Stimulated activated CD8-positive, alpha-beta memory T cell treated with anti-CD3 and anti-CD28 coated beads, Interleukin-12 subunit alpha, Interleukin-12 subunit beta, amount 100 ng/mL, for 24 hours (primary cell): ENCODE results near the gene NAP1L5.

ENCODE experiments used
- DNase-seq: peaks from one replicate; pipeline ENCODE4 v3.0.0-alpha.2; 2020; ENCODE audit errors: extremely low read depth

NAP1L5 gene

GRCh38 chr4:88697588-88698329 is at the start of gene NAP1L5:
NAP1L5 (minus strand) TSS chr4:88697829; CDS start chr4:88697754, 75 bp downstream.
- DNase-seq: no peak

- DNase-seq: no peak
Observed at GRCh38 chr4:88747351-88747750, 49.7 kb upstream of the NAP1L5 start.

- DNase-seq: no peak
Observed at GRCh38 chr4:88746206-88746605, 48.6 kb upstream of the NAP1L5 start.

- no peak for DNase-seq
Observed at GRCh38 chr4:88745581-88746163, 48.0 kb upstream of the NAP1L5 start.

GRCh38 chr4:88745175-88745574 is 47.5 kb upstream of the NAP1L5 start:
- DNase-seq: no peak

GRCh38 chr4:88744609-88745008 is 47.0 kb upstream of the NAP1L5 start:
- no peak for DNase-seq

- DNase-seq: no peak
Observed at GRCh38 chr4:88743696-88744095, 46.1 kb upstream of the NAP1L5 start.

- DNase-seq: no peak
Observed at GRCh38 chr4:88742561-88742960, 44.9 kb upstream of the NAP1L5 start.

GRCh38 chr4:88738180-88738579 is 40.6 kb upstream of the NAP1L5 start:
- DNase-seq: no peak

- no peak for DNase-seq
Observed at GRCh38 chr4:88737307-88737941, 39.8 kb upstream of the NAP1L5 start.

GRCh38 chr4:88736264-88736663 is 38.6 kb upstream of the NAP1L5 start:
- DNase-seq: no peak

GRCh38 chr4:88735564-88735963 is 37.9 kb upstream of the NAP1L5 start:
- DNase-seq: no peak

- no peak for DNase-seq
Observed at GRCh38 chr4:88734403-88734949, 36.8 kb upstream of the NAP1L5 start.

GRCh38 chr4:88732714-88733368 is 35.2 kb upstream of the NAP1L5 start:
- DNase-seq: no peak

GRCh38 chr4:88731381-88731780 is 33.8 kb upstream of the NAP1L5 start:
- DNase-seq: no peak

GRCh38 chr4:88730811-88731210 is 33.2 kb upstream of the NAP1L5 start:
- no peak for DNase-seq

- no peak for DNase-seq
Observed at GRCh38 chr4:88729146-88729760, 31.6 kb upstream of the NAP1L5 start.

- DNase-seq: no peak
Observed at GRCh38 chr4:88728146-88728545, 30.5 kb upstream of the NAP1L5 start.

- no peak for DNase-seq
Observed at GRCh38 chr4:88725986-88726385, 28.4 kb upstream of the NAP1L5 start.

- no peak for DNase-seq
Observed at GRCh38 chr4:88725143-88725542, 27.5 kb upstream of the NAP1L5 start.

GRCh38 chr4:88724406-88724805 is 26.8 kb upstream of the NAP1L5 start:
- DNase-seq: no peak

GRCh38 chr4:88722828-88723227 is 25.2 kb upstream of the NAP1L5 start:
- no peak for DNase-seq
